Nucleus accumbens (tissue), 56 donors: Measurements from ENCODE around the gene HPX.
A peak's percentile ranks its signal among the peaks of the same experiment; 100 is the strongest.

Source experiments
- DNase-seq, 56 donors: peaks; one replicate each; lab custom pipeline; 2025; lab: John Stamatoyannopoulos, UW

HPX gene

DNA sequence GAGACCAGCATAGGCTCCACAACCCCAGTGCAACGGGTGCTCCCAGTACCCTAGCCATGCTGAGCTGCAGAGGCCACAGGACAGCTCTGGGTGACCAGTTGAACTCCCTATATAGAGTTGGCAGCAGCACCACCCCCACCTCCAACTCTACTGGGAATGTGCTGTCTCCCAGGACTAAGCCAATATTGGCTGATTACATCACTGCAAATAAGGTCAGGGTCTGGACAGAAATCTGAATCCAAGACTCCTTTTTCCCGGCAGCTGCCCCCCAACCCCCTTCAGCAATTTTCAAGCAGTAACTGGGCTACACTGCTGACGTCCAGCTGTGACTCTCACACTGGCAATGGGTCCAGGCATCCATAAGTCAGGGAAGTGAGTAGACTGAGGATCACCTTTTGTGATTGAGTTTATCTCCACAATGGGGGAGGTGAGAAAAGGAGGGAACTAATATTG lies at the start of gene HPX:
Gene HPX, minus strand, starts transcription at position 82 of the 453 bp plus-strand sequence. Its CDS starts 24 bp downstream, at position 58.
- DNase-seq: no peak

DNA sequence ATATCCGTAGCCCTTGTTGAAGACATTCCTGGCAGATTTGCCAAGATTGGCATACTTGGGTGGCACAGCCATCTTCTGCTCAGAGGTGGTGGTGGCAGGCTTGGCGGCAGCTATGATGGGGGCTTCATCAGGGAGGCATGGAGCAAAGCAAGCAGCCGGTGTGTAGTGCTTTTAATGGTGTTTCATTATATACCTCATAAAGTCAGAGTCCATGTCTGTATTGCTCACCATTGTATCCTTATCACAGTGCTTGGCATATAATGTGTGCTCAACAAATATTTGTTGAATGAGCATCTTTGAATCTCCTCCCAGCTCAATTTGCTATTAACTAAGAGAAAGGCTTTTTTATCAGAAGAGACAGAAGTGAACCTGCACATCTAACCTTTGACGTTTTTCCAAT lies 48.5 kb upstream of the HPX start:
- no peak for DNase-seq

GRCh38 chr11:6488821-6489220 lies 48.0 kb upstream of the HPX start:
- DNase-seq: no peak

GRCh38 chr11:6488342-6488741 lies 47.6 kb upstream of the HPX start:
- DNase-seq: no peak

DNA sequence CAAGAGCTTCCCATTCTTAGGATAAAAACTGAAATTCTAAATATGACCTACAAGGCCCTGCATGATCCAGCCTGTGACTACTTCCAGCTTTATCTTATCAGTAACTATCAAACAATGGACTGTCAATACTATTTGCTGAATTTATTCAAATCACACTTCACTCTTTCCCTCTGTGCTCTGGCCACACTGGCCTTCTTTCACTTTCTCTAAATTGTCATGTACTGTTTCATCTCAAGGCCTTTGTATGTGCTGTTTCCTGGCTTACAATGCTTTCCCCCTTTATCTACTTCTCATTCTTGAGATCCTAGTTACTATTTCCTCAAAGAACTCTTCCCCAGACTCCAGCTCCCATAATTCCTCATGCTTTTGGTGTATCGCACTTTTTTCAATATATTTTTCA lies 46.2 kb upstream of the HPX start:
- DNase-seq: no peak

GRCh38 chr11:6486256-6486655 lies 45.5 kb upstream of the HPX start:
- DNase-seq: no peak

- DNase-seq: no peak
Measured at GRCh38 chr11:6485661-6486060, 44.9 kb upstream of the HPX start.

DNA sequence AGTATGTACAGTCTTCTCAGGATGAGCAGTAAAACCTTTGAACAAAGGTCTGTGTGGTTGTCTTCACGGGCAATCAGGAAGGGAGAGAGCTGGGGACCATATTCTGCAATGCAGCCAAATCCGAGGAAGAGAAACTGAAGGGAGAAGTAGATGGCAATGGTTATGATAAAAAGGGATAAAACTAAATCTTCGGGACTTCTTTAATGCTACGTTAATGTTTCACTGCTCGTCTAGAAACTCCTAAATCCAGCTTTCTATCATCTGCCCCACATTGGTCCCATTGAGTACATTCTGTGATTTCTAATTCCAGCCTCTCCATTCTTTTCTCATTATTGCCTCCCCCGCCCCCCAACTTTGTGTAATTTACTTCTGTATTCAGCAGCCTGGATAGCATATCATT lies 42.2 kb upstream of the HPX start:
- no peak for DNase-seq

DNA sequence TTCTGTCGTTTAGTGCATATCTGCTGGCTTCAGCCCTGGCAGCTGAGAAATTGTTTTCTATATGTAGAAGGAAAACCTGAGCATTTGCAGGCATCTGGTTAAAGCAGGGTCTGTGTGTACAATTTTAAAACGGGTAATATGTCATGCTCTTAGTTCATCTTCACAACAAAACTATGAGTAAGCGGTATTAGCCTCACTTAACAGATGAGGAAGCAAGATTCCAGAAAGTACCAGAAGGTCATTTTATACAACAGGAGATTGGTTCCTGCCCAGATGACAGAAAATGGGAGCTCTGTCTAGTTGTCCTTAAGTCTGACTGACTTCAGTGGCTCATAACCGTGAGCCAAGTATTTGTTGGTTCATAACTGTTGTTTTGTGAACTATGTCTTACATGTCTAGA lies 41.7 kb upstream of the HPX start:
- DNase-seq: no peak

DNA sequence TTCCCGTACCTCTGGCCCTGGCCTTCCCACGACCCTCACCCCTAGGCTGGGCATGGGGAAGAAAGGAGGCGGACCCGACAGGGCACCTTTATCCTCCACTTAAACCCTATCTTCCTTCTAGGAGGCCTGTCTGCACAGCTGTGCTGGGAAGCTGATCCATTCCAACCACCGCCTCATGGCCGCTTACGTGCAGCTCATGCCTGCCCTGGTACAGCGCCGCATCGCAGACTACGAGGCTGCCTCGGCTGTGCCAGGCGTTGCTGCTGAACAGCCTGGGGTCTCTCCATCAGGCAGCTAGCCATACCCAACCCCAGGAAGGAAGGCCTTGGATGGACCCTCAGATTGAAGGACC lies 41.1 kb upstream of the HPX start:
- DNase-seq: no peak

- peak; percentile 58 to 100 (median 98) for DNase-seq
Measured at GRCh38 chr11:6481012-6481923, 40.5 kb upstream of the HPX start, which contains the start of the genes ARFIP2 and TIMM10B. Gene ARFIP2 (minus strand): TSS chr11:6481331. CDS start chr11:6480421, 910 bp downstream. Gene TIMM10B (plus strand): TSS chr11:6481501. CDS start chr11:6481517, 16 bp downstream.

GRCh38 chr11:6480299-6480914 lies 39.6 kb upstream of the HPX start:
- no peak for DNase-seq

DNA sequence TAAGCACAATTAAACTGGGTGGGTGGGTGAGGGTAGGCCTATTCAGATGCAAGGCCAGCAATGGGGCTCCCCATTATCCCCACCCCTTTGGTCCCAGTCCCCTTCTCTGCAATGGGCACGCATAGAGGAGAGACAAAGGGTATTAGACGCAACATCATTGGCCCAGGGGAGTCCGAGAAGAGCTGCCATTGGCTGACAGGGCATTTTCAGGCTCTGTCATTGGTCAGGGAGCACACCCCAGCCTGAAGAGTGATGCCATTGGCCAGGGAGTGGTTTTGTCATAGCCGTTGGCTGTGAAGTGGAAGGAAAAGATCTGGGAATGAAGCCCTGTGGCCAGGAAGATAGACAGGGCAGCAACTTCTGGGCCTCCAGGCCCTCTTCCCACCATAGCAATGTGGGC lies 35.8 kb upstream of the HPX start:
- no peak for DNase-seq

GRCh38 chr11:6475936-6476335 lies 35.1 kb upstream of the HPX start:
- no peak for DNase-seq

DNA sequence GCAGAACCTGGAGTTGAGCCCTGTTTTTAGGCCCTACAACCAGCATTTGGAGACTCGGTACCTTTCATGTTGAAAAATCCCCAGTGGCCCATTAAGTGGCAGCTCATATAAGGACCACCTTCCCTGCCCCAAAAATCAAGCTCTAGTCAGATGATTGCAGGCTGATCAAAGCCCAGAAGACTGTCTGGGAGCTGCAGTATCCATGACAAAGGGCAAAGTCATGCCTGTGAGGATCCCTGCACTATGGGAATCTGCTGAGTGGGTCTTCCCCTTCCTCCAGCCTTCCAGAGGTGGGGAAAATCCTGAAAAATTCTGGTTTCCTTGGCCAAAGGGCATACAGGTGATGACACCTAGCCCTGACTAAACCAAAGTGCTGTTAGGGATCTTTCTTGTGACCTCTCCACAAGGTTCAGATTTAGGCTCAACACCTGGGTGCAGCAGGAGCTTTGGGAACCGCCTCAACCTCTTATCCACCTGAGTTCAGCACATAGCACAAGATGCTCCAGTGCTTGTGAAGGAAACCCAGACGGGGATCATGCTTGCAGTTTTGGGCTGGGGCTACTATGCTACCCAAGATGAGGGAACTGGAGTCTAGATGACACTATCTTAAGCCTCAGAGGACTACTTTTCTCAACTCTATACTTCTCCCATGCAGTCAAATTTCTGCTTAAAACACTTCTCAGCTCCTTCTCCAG lies 34.2 kb upstream of the HPX start:
- no peak for DNase-seq

DNA sequence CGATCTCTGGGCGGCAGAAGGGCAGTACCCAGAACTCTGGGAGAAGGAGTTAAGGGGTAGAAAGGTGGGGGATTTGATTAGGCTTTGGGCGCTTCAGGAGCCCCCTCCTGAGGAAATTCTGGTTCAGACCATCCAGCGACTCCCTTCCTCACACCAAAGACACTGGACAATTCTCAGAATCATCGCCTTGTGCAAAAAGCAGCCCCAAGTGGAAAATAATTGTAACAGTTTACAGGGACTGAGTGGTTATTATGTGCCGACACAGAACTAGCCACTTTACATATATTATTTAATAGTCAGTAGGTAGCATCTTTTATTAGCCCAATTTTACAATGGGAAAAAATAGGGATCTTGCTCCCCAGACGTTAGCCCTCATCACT lies 33.6 kb upstream of the HPX start:
- no peak for DNase-seq

GRCh38 chr11:6473451-6474412 lies 32.9 kb upstream of the HPX start, which contains the start of gene TRIM3:
Gene TRIM3 (minus strand): TSS chr11:6473941. CDS start chr11:6465695, 8,246 bp downstream.
- peak; percentile 42 to 97 (median 87) for DNase-seq

DNA sequence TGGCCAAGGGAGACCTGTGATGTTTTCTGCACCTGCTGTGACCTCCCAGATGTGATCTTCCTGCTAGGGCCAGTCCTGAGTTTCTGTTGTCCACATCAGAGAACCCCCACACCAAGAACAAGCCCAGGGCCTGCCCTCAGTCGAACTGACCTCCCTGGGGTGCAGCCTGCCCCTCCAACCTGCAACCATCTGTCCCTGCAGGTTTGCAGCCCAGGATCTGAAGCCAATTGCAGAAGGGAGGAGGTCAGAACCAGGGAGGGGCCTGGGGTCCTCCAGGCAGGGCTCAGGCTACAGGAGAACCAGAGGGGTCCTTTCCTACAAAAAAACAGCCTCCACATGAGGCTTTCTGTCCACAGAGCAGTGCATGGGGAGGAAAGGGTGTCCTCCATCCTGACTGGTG lies 32.1 kb upstream of the HPX start:
- DNase-seq: no peak

DNA sequence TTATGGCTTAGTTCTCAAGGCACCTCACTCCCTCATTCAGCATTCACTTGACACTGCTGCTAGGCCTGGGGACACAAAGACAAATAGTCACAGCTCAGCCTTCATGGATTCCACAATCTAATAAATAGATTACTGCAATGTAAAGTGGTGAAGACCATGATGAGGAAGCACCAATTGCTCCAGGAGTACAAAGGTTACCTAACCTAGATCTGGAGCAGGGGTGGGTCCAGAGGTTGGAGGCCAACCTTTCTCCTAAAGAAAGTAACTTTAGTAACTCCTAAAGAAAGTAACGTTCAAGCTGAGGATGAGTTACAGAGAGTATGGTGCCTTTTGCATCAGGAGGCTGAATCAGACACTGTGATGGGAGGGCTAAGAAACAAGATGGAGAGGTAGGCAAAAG lies 28.8 kb upstream of the HPX start:
- DNase-seq: no peak
